Body of pancreas (tissue), 4 donors: ENCODE results near the gene ABLIM1. TPM values are rescaled to one million over a fixed set of nuclear protein-coding genes. Genes with fewer than 3 reads are reported as not detected.

Experiments used
- ATAC-seq: fragments of 150-250 bp; one replicate; pipeline ENCODE4 v1.9.1; 2016
- DNase-seq, 4 donors: peaks; one replicate each; pipeline ENCODE4 v3.0.0-alpha.2; 2019
- H3K27ac ChIP-seq, 4 donors: fragments of 200-600 bp; sonication (generic); 1 replicate in 3 of 4; 2 replicates in 1 of 4; pipeline versions ENCODE4 v1.5.1 to v1.6.1; 2016 to 2019; ENCODE audit warnings: mild to moderate bottlenecking in 1 of 4, mixed read lengths in 1 of 4, moderate library complexity in 1 of 4
- H3K27me3 ChIP-seq, 2 donors: fragments of 200-600 bp; sonication (generic); one replicate each; pipeline ENCODE4 v1.6.0; 2016; ENCODE audit warnings: mild to moderate bottlenecking in 1 of 2
- H3K36me3 ChIP-seq, 2 donors: fragments of 200-600 bp; sonication (generic); replicated peaks in 1 of 2; 2 replicates each; pipeline ENCODE4 v1.5.1; 2016; ENCODE audit warnings: low read depth in 2 of 2; ENCODE audit not compliant: insufficient read depth in 1 of 2
- H3K4me1 ChIP-seq: fragments of 200-600 bp; sonication (generic); one replicate; pipeline ENCODE4 v1.6.0; 2016
- H3K4me3 ChIP-seq, 2 donors: fragments of 200-600 bp; sonication (generic); 1 replicate in 1 of 2; 2 replicates in 1 of 2; pipeline ENCODE4 v1.5.1; 2016 to 2019
- H3K9me3 ChIP-seq, 3 donors: fragments of 200-600 bp; sonication (generic); 1 replicate in 2 of 3; 2 replicates in 1 of 3; pipeline ENCODE4 v1.5.1; 2016
- POLR2A ChIP-seq, 3 donors: fragments of 450-650 bp; IDR thresholded peaks; one replicate each; pipeline ENCODE4 v1.6.1; 2016; ENCODE audit warnings: antibody characterized with exemption in 3 of 3, mild to moderate bottlenecking in 2 of 3
- WGBS, 2 donors: methylation state at CpG; one replicate each; pipeline ENCODE4 v1.1.5; 2017; 5-methylcytosine and 5-hydroxymethylcytosine counted together
- intact Hi-C: fragments of 100-400 bp; cut with DNase I; formaldehyde crosslinking; loops from one replicate; pipeline ENCODE4 v1.15.1; 2023
- total RNA-seq, 2 donors: library from RNA; depleted of rRNA; stranded (reverse); fragments of >200 nt; gene quantifications; one replicate each; pipeline ENCODE4 v1.1.0, GENCODE V29; 2016
- TF ChIP-seq, protein P1 (sequence below), 7 experiments: fragments of 450-650 bp in 4 of 7; fragments of 200-600 bp in 3 of 7; sonication (generic) in 3 of 7; IDR thresholded peaks; one replicate each; pipeline ENCODE4 v1.5.1; 2016 to 2019; ENCODE audit warnings: antibody characterized with exemption in 7 of 7

Gene ABLIM1
- 10 to 100 TPM; 34.6 to 54.7 TPM for total RNA-seq

DNA sequence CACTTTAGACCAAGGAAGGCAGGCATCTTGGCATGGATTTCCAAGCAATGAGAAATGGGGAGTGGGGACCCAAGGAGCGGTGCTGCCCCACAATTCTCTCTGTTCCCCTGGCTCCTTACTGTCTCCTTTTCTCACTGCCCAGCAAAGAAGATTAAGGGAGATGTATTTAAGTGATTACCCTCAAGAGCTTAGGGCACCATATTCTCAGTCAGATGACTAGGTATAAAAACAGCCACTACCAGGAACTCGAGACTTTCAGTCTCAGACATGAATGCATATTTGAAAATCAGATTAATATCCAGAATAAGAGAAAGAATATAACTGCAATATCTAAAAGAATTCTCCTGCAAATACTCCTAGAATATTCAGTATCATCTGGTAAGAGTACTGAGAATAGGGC, at the start of gene ABLIM1:
Gene ABLIM1, minus strand, starts transcription at position 101 of the 400 bp plus-strand sequence. Its CDS starts 75 bp downstream, at position 26.
- Histone ChIP-seq H3K27ac (no peak within 1 kb of the TSS), H3K9me3 (no peaks in the 10 kb centered on the region), H3K4me1 (peaks cover 15% of the 10 kb centered on the region), H3K27me3 (no peaks in the 10 kb centered on the region), H3K36me3 (no peaks in the 10 kb centered on the region), H3K4me3 (no peak within 1 kb of the TSS)
- ATAC-seq (no peak), DNase-seq (no peak)
- 85 to 89% methylated on average over 2 of the region's 2 CpGs for WGBS, 2 donors
- TF ChIP-seq, protein P1, sequence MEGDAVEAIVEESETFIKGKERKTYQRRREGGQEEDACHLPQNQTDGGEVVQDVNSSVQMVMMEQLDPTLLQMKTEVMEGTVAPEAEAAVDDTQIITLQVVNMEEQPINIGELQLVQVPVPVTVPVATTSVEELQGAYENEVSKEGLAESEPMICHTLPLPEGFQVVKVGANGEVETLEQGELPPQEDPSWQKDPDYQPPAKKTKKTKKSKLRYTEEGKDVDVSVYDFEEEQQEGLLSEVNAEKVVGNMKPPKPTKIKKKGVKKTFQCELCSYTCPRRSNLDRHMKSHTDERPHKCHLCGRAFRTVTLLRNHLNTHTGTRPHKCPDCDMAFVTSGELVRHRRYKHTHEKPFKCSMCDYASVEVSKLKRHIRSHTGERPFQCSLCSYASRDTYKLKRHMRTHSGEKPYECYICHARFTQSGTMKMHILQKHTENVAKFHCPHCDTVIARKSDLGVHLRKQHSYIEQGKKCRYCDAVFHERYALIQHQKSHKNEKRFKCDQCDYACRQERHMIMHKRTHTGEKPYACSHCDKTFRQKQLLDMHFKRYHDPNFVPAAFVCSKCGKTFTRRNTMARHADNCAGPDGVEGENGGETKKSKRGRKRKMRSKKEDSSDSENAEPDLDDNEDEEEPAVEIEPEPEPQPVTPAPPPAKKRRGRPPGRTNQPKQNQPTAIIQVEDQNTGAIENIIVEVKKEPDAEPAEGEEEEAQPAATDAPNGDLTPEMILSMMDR (IDR thresholded peaks at IDR 0.05), result no peak
- no peak for TF ChIP-seq POLR2A (IDR thresholded peaks at IDR 0.05)
- intact Hi-C loops, result no loop called here

DNA sequence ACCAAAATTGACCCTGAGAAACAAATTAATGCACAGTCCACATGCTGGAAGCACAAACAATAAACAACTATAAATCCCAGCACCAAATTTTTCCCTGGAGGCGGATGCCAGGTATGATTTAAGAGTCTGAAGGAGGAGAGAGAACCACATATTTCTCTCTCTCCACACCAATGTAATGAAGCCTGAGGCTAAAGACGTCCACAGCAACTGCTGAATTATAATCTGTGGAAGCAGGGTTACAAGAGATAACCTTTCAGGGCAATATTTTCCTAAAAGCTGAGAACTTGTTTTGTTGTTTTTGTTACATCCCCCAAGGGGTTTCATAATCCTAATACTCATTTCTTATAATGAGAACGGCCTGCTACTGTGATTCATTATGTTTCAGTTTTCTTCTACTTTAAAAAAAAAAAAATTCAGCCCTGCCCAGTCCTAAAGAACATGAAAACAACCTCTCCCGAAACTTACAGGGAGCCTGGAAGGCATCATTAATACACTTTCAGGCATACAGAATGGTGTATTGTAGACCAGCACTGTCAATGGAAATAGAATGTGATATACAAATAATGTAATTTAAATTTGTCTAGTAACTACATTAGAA, 48.5 kb upstream of the ABLIM1 start:
- no peak for ATAC-seq
- H3K36me3 ChIP-seq, result no peaks in the 10 kb centered on the region
- H3K27ac ChIP-seq, result no peak overlapping the region
- WGBS, 2 donors, result 65 to 72% methylated on average over 4 of the region's 4 CpGs
- no peaks in the 10 kb centered on the region for H3K27me3 ChIP-seq
- no peak overlapping the region for H3K4me3 ChIP-seq
- intact Hi-C loops, result no loop called here
- DNase-seq, result no peak
- TF ChIP-seq, protein P1 (IDR thresholded peaks at IDR 0.05), result no peak
- no peak for TF ChIP-seq POLR2A (IDR thresholded peaks at IDR 0.05)
- no peaks in the 10 kb centered on the region for H3K4me1 ChIP-seq
- H3K9me3 ChIP-seq, result no peaks in the 10 kb centered on the region

DNA sequence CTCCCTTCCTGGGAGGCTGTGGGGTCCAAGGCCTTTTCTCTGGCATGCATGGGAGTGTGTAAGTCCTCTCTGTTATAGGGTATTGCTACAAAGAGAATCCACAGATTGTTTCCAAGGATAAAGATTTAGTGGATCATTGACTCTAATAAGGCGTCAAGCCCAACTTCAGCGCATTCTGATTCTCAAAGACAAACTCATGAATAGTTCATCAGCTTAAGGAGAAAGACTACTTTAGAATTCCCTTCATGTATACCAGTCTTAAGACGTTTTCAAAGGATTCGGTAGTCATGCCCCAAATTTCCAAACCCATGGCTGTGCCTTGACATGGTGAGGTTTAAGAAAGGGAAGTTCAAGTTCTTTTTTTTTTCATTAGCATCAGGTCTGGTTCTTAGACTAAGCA, 46.6 kb upstream of the ABLIM1 start:
- 87 to 93% methylated on average over 4 of the region's 4 CpGs for WGBS, 2 donors
- intact Hi-C loops, result no loop called here
- H3K9me3 ChIP-seq, result no peaks in the 10 kb centered on the region
- TF ChIP-seq, protein P1 (IDR thresholded peaks at IDR 0.05), result no peak
- no peak for TF ChIP-seq POLR2A (IDR thresholded peaks at IDR 0.05)
- no peak overlapping the region for H3K4me3 ChIP-seq
- no peak overlapping the region for H3K27ac ChIP-seq
- no peaks in the 10 kb centered on the region for H3K27me3 ChIP-seq
- H3K4me1 ChIP-seq, result no peaks in the 10 kb centered on the region
- no peaks in the 10 kb centered on the region for H3K36me3 ChIP-seq
- DNase-seq (no peak), ATAC-seq (no peak)

DNA sequence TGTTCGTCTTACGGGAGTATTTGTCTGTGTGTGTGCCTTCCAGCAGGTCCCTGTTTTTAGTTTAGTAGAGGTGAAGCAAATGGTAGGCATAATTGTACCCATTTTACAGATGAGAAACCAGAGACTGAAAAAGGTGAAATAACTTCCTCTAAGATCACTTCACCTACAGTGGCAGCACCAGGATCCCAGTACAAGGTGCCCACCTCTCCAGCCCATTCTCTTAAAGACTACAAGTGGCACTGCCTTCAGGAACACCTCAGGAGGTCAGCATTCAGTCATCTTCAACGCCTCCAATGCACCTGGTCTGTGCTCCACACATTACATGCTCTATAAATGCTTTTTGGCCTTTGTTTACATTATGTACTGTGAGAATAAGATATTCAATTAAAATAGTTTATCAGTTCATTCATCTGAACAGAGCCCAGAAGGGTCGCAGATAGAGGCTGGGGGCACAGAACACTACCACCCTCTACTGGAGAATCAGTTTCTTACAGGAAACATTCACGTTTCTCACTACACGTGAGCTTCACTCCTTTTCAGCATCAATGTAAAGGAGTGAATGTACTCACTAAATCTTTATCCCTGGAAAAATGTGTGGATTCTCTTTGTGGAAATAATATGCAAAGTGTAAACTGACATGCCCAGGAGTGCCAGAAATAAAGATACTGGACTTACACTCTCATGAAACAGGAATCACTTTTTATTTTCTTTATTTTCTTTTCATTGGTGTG, 45.5 kb upstream of the ABLIM1 start:
- Histone ChIP-seq H3K4me3 (no peak overlapping the region), H3K9me3 (no peaks in the 10 kb centered on the region), H3K36me3 (no peaks in the 10 kb centered on the region), H3K27me3 (no peaks in the 10 kb centered on the region), H3K27ac (no peak overlapping the region), H3K4me1 (no peaks in the 10 kb centered on the region)
- DNase-seq (no peak), ATAC-seq (peak; percentile 55)
- intact Hi-C loops, result no loop called here
- no peak for TF ChIP-seq POLR2A (IDR thresholded peaks at IDR 0.05)
- TF ChIP-seq, protein P1 (IDR thresholded peaks at IDR 0.05), result peak; percentile 38 to 69 (median 58)
- WGBS, 2 donors, result 21 to 27% methylated on average over 6 of the region's 6 CpGs
